Bronchial epithelial cell (primary cell): ENCODE results near the gene ANO9. TPM values are rescaled to one million over a fixed set of nuclear protein-coding genes. Genes with fewer than 3 reads are reported as not detected.

ENCODE experiments used
- DNase-seq: peaks from one replicate; pipeline ENCODE4 v3.0.0-alpha.2; 2010; ENCODE audit warnings: low read depth
- FAIRE-seq: peaks from 2 replicates; lab custom pipeline; 2011; peaks lifted over from hg19 to GRCh38; lab: Jason Lieb, UNC
- H3K27me3 ChIP-seq: 2 replicates; pipeline ENCODE4 v1.5.1; 2011; ENCODE audit warnings: low read length; ENCODE audit not compliant: control insufficient read depth, insufficient read depth
- H3K36me3 ChIP-seq: 2 replicates; pipeline ENCODE4 v1.5.1; 2011; ENCODE audit warnings: low read length; ENCODE audit not compliant: control insufficient read depth, insufficient read depth
- H3K4me3 ChIP-seq: 2 replicates; pipeline ENCODE4 v1.5.1; 2011; ENCODE audit warnings: mild to moderate bottlenecking, low read depth, low read length, control low read depth
- CTCF ChIP-seq: IDR thresholded peaks from 2 replicates; pipeline ENCODE4 v1.5.1; 2011; ENCODE audit warnings: mild to moderate bottlenecking, moderate library complexity, low read length, control low read depth, inconsistent platforms; ENCODE audit not compliant: insufficient read depth, severe bottlenecking
- total RNA-seq: library from RNA; depleted of rRNA; stranded (reverse); fragments of >200 nt; gene quantifications from 2 replicates; pipeline ENCODE4 v1.2.1, GENCODE V29; 2014

Gene ANO9
- total RNA-seq, 1 donor from 2014 or later = 9.2 TPM

- DNase-seq (no peak), FAIRE-seq (no peak)
- Histone ChIP-seq H3K27me3 (no peaks in the 10 kb centered on the region), H3K36me3 (no peaks in the 10 kb centered on the region), H3K4me3 (no peak overlapping the region)
- no peak for TF ChIP-seq CTCF
These were observed 37.5 kb upstream of the ANO9 start for GRCh38 chr11:479311-479710.

- Histone ChIP-seq H3K27me3 (no peaks in the 10 kb centered on the region), H3K4me3 (no peak overlapping the region), H3K36me3 (no peaks in the 10 kb centered on the region)
- no peak for DNase-seq
- no peak for TF ChIP-seq CTCF
- no peak for FAIRE-seq
These were observed 35.4 kb upstream of the ANO9 start for GRCh38 chr11:477052-477715.

- TF ChIP-seq CTCF = no peak
- no peak overlapping the region for H3K4me3 ChIP-seq
- H3K36me3 ChIP-seq = no peaks in the 10 kb centered on the region
- FAIRE-seq = no peak
- H3K27me3 ChIP-seq = no peaks in the 10 kb centered on the region
- no peak for DNase-seq
These were observed 34.6 kb upstream of the ANO9 start for GRCh38 chr11:476416-476815.

- Histone ChIP-seq H3K4me3 (no peak overlapping the region), H3K27me3 (no peaks in the 10 kb centered on the region), H3K36me3 (no peaks in the 10 kb centered on the region)
- DNase-seq (no peak), FAIRE-seq (no peak)
- TF ChIP-seq CTCF = no peak
These were observed 34.1 kb upstream of the ANO9 start for GRCh38 chr11:475941-476340.

DNA sequence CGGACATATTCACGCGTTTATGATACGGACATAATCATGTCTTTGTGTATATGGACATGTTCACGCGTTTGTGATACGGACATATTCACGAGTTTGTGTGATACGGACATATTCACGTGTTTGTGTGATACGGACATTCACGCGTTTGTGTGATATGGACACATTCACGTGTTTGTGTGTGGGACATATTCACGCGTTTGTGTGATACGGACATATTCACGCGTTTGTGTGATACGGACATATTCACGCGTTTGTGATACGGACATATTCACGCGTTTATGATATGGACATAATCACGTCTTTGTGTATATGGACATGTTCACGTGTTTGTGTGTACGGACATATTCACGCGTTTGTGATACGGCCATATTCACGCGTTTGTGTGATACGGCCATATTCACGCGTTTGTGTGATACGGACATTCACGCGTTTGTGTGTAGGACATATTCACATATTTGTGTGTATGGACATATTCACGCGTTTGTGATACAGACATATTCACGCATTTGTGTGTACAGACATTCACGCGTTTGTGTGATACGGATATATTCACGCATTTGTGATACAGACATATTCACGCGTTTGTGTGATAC, 33.2 kb upstream of the ANO9 start:
- Histone ChIP-seq H3K36me3 (no peaks in the 10 kb centered on the region), H3K27me3 (no peaks in the 10 kb centered on the region), H3K4me3 (no peak overlapping the region)
- TF ChIP-seq CTCF = no peak
- no peak for DNase-seq
- FAIRE-seq = peak; percentile 99
